ENCODE results near the gene NCL.

GRCh38 chr2:231460073-231460835 is 4.0 kb downstream of the NCL start:
- TF ChIP-seq EP300 (IDR thresholded peaks at IDR 0.05) (no peak), CTCF (IDR thresholded peaks at IDR 0.05) (no peak), POLR2A (IDR thresholded peaks at IDR 0.05) (no peak), POLR2AphosphoS5 (IDR thresholded peaks at IDR 0.05) (no peak)
